Measurements from ENCODE around the gene SPCS1. TPM values are rescaled to one million over a fixed set of nuclear protein-coding genes. Genes with fewer than 3 reads are reported as not detected.
"Not testable (repeated sequence)": the region's sequence is repeated elsewhere in the genome, so short reads cannot be mapped to it uniquely, and the experiment has no call there.

SPCS1 gene
- total and polyA plus RNA-seq, 12 donors, result 21.7 to 122 (median 82.2) TPM

- Histone ChIP-seq H3K9me3 (peaks cover 0 to 18% (median 0%) of the 10 kb centered on the region in 11 donors), H3K4me3 (no peak overlapping the region), H3K27ac (no peak overlapping the region), H3K4me1 (peaks cover 0 to 23% (median 0%) of the 10 kb centered on the region in 9 donors), H3K27me3 (no peaks in the 10 kb centered on the region), H3K36me3 (peaks cover 0 to 32% (median 6%) of the 10 kb centered on the region in 9 donors)
- no peak for DNase-seq
- TF ChIP-seq CTCF (IDR thresholded peaks at IDR 0.05), result no peak
- intact Hi-C loops (cut with DNase I), result no loop called here
- WGBS, 2 donors, result 95 to 96% methylated on average over 7 of the region's 7 CpGs
- ATAC-seq, result no peak
Measured at GRCh38 chr3:52722491-52722890, 16.6 kb downstream of the SPCS1 start.

- ATAC-seq, result no peak
- no peak overlapping the region for H3K4me3 ChIP-seq
- DNase-seq, result no peak
- peaks cover 0 to 23% (median 0%) of the 10 kb centered on the region in 9 donors for H3K4me1 ChIP-seq
- 93 to 97% methylated on average over 5 of the region's 5 CpGs for WGBS, 2 donors
- peaks cover 0 to 30% (median 10%) of the 10 kb centered on the region in 9 donors for H3K36me3 ChIP-seq
- intact Hi-C loops (cut with DNase I), result no loop called here
- peaks cover 0 to 26% (median 8%) of the 10 kb centered on the region in 11 donors for H3K9me3 ChIP-seq
- H3K27ac ChIP-seq, result no peak overlapping the region
- no peak for TF ChIP-seq CTCF (IDR thresholded peaks at IDR 0.05)
- no peaks in the 10 kb centered on the region for H3K27me3 ChIP-seq
Measured at GRCh38 chr3:52723935-52724334, 18.0 kb downstream of the SPCS1 start.

- ATAC-seq (no peak), DNase-seq (no peak)
- Histone ChIP-seq H3K4me1 (peaks cover 0 to 23% (median 0%) of the 10 kb centered on the region in 9 donors), H3K27ac (no peak overlapping the region), H3K27me3 (no peaks in the 10 kb centered on the region), H3K36me3 (peaks cover 0 to 30% (median 8%) of the 10 kb centered on the region in 9 donors), H3K4me3 (no peak overlapping the region), H3K9me3 (peaks cover 0 to 26% (median 8%) of the 10 kb centered on the region in 11 donors)
- TF ChIP-seq CTCF (IDR thresholded peaks at IDR 0.05), result no peak
- intact Hi-C loops (cut with DNase I), result no loop called here
- WGBS, 2 donors, result 98 to 100% methylated on average over 1 of the region's 1 CpG
Measured at GRCh38 chr3:52724511-52724910, 18.6 kb downstream of the SPCS1 start.

GRCh38 chr3:52728753-52729152 lies 22.8 kb downstream of the SPCS1 start:
- Histone ChIP-seq H3K36me3 (peaks cover 0 to 64% (median 25%) of the 10 kb centered on the region in 9 donors), H3K9me3 (peaks cover 0 to 28% (median 8%) of the 10 kb centered on the region in 11 donors)
- H3K27ac ChIP-seq; H3K4me3 ChIP-seq; H3K4me1 ChIP-seq; intact Hi-C loops (cut with DNase I); ATAC-seq; H3K27me3 ChIP-seq; DNase-seq: not testable (repeated sequence)
- 53 to 81% methylated on average over 3 of the region's 3 CpGs for WGBS, 2 donors

GRCh38 chr3:52730681-52731080 lies 24.8 kb downstream of the SPCS1 start:
- H3K36me3 ChIP-seq, result peaks cover 0 to 84% (median 25%) of the 10 kb centered on the region in 9 donors
- intact Hi-C loops (cut with DNase I), result no loop called here

More at GRCh38 chr3:52730681-52731080, 24.8 kb downstream of the SPCS1 start:
- DNase-seq, result no peak
- no peak for TF ChIP-seq CTCF (IDR thresholded peaks at IDR 0.05)
- H3K4me1 ChIP-seq, result peaks cover 0 to 8% (median 0%) of the 10 kb centered on the region in 9 donors
- no peak overlapping the region for H3K4me3 ChIP-seq
- peaks cover 0 to 31% (median 8%) of the 10 kb centered on the region in 11 donors for H3K9me3 ChIP-seq
- H3K27ac ChIP-seq, result no peak overlapping the region
- no peak for ATAC-seq
- H3K27me3 ChIP-seq, result no peaks in the 10 kb centered on the region

Data from heart right ventricle (tissue), 16 donors.